HEK293T (cell line): ENCODE data around the gene PPARGC1A.

Source experiments
- ELF4 ChIP-seq: fragments of 450-650 bp; IDR thresholded peaks from 2 replicates; pipeline ENCODE4 v1.6.1; 2017; ENCODE audit warnings: antibody characterized with exemption
- LEF1 ChIP-seq: fragments of 450-650 bp; IDR thresholded peaks from 2 replicates; pipeline ENCODE4 v1.6.1; 2017; ENCODE audit warnings: mild to moderate bottlenecking, borderline replicate concordance
- TF ChIP-seq, protein P1 (sequence below): fragments of 450-650 bp; IDR thresholded peaks from 2 replicates; pipeline ENCODE4 v1.6.1; 2016

DNA sequence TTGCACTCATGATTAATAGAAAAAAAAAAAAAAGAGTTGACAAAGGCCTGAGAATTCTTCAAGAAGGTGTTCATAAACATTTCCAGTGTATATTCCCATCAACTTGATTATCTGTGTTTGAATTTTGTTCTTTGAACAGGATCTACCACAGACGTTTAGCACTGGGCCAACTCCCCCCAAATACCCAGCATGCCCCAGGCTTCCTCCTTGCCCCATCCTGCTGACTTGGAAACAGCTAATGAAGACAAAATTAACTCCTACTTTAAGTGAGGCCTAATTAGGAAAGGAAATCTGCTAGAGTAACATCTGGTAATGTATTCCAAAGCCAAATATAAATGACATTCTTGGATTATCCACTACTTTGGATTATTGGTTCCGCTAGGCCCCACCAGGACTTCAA is 52.5 kb downstream of the PPARGC1A start:
- TF ChIP-seq, protein P1, sequence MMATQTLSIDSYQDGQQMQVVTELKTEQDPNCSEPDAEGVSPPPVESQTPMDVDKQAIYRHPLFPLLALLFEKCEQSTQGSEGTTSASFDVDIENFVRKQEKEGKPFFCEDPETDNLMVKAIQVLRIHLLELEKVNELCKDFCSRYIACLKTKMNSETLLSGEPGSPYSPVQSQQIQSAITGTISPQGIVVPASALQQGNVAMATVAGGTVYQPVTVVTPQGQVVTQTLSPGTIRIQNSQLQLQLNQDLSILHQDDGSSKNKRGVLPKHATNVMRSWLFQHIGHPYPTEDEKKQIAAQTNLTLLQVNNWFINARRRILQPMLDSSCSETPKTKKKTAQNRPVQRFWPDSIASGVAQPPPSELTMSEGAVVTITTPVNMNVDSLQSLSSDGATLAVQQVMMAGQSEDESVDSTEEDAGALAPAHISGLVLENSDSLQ: no peak
- no peak for TF ChIP-seq ELF4
- TF ChIP-seq LEF1: no peak
